Cardiac fibroblast (primary cell): ENCODE results near the gene NOG.

ENCODE experiments used
- DNase-seq, 2 donors: peaks; one replicate each; pipeline versions ENCODE4 v3.0.0 to v3.0.0-alpha.2; 2010; ENCODE audit warnings: low read depth in 2 of 2
- H3K4me3 ChIP-seq, 2 donors: replicated peaks in 1 of 2; 1 replicate in 1 of 2; 2 replicates in 1 of 2; pipeline ENCODE4 v1.5.1; 2011; ENCODE audit warnings: low read depth in 2 of 2, low read length in 2 of 2, mild to moderate bottlenecking in 2 of 2, moderate library complexity in 1 of 2
- TF ChIP-seq, protein P1 (sequence below): IDR thresholded peaks from one replicate; pipeline ENCODE4 v1.5.1; 2011; ENCODE audit warnings: low read depth, mild to moderate bottlenecking, low read length, inconsistent platforms

NOG gene

DNA sequence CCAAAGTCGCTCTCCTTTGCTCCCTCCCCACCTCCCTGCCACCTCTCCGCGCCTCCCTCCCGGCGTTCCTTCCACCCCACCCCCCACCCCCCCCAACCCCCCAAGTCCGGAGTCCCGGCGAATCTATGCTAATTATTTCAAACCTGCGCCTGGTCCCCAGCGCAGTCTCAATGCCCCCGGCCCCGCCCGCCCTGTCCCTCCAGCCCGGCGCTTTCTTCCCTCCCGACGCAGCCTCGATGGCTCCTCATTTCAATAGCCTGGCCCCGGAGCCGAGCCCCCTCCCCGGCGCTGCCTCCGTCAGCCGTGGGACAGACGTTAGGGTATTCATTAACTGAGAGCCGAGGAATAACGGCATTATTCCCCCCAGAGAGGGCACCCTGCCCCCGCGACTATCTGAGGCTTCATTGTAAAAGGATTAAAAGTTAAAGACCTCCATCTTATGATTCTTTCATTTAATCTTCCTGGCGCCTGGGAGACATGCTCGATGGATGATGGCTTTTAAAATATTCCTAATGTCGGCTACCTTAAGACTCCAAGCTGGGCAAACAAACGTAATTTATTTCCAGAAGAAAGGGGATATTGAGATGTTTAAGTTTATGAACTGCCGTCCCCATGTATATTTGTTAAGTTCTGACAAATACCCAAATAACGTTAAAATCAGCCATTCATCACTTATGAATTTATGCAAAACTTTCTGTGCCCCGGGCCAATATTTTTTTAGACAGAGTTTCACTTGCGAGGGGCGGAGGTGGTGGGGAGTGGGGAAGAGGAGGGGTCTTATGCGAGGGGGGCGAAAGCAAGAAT lies 3.4 kb downstream of the NOG start:
- no peak for DNase-seq
- no peak overlapping the region for H3K4me3 ChIP-seq
- TF ChIP-seq, protein P1, sequence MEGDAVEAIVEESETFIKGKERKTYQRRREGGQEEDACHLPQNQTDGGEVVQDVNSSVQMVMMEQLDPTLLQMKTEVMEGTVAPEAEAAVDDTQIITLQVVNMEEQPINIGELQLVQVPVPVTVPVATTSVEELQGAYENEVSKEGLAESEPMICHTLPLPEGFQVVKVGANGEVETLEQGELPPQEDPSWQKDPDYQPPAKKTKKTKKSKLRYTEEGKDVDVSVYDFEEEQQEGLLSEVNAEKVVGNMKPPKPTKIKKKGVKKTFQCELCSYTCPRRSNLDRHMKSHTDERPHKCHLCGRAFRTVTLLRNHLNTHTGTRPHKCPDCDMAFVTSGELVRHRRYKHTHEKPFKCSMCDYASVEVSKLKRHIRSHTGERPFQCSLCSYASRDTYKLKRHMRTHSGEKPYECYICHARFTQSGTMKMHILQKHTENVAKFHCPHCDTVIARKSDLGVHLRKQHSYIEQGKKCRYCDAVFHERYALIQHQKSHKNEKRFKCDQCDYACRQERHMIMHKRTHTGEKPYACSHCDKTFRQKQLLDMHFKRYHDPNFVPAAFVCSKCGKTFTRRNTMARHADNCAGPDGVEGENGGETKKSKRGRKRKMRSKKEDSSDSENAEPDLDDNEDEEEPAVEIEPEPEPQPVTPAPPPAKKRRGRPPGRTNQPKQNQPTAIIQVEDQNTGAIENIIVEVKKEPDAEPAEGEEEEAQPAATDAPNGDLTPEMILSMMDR, result no peak

DNA sequence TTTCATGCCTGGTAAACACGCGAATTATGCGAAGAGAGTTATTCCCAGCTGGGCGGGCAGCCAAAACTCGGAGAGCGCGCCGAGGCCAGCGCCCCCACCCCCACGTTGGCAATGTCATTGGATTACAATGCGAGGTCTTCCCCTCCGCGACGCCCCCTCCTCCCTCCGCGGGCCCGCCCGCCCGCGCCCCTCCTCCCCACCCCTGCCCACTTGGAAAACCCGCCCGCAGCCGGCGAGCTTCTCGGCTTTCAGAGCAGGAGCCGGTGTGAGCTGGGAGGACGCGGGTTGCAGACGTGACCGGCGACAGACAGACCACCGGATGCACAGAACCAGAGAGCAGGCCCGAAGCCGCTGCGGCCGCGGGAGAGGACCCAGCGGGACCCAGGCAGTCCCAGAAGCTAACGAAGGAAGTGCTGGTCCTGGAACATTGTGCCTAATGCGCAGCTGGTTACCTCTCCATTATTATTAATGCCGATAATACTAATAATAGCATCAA lies 4.0 kb downstream of the NOG start:
- no peak for DNase-seq

DNA sequence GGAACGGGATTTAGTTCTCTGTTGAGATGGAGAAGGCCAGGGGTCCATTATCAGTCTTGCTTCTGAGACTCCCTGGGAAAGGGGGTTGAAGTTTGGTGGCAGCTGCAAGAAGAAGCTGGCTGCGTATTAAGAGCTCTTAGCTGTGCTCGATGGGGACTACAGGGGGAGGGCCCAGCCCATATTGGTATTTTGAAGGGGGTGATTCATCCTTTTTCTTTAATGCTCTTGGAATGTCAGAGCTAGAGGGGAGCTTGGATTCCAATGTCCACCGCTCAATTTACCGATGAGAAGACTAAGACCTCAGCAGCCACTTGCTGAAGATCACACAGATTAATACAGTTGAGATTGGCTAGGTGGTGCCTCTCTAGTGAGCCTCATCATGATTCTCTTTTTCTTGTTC lies 5.0 kb downstream of the NOG start:
- peak in 1 of 2 donors; percentile 3 for DNase-seq
- TF ChIP-seq, protein P1, result no peak
- H3K4me3 ChIP-seq, result no peak overlapping the region

More for the DNA sequence above, 4.0 kb downstream of the NOG start:
- TF ChIP-seq, protein P1, result no peak
- H3K4me3 ChIP-seq, result no peak overlapping the region

DNA sequence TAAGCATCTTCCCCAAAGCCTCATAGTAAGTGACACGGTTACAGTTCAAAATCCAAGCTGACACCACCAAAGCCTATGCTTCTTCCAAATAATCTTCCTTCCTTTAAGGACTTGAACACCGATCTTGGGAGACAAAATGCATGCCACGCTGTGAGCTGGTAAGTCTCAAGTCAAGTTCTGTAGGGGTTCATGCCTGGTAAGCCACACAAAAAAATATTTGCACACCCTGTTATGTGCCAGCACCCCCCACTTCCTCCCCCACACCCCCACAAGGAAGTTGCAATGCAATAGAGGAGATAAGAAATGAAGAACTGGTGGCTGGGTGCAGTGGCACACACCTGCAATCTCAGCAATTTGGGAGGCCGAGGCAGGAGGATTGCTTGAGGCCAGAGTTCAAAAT lies 5.6 kb downstream of the NOG start:
- no peak for DNase-seq
- H3K4me3 ChIP-seq, result no peak overlapping the region
- TF ChIP-seq, protein P1, result no peak

DNA sequence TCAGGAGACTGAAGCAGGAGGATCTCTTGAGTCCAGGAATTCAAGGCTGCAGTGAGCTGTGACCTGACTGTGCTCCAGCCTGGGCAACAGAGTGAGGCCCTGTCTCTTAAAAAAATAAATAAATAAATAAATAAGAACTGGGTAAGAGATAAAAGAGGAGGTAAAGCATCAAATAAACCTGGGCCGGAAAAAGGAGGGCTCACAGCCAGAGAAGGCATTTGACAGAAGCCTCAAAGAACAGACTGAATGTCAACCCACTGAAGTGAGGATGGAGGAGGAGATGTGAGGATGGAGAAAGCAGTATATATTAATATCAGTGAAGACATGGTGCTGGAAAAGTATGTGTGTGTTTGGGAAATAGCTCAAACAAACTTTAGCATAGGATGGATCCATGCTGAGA lies 6.1 kb downstream of the NOG start:
- H3K4me3 ChIP-seq, result no peak overlapping the region
- TF ChIP-seq, protein P1, result no peak
- DNase-seq, result no peak

DNA sequence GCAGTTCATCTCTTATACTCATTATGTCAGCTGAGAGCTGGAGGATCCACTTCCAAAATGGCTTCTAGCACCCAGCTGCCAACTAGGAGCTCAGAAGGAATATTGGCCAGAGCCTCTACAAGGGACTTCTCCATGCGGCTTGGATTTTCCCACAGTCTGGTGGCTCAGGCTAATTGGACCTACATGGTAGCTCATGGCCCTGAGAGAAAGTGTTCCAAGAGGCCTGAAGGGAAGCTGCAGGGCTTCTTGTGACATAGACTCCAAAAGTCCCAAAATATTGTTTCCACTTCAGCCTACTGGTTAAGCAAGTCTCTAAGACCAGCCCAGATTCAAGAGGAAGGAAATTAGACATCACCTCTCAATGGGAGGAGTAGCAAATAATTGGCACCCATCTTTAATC lies 6.8 kb downstream of the NOG start:
- no peak overlapping the region for H3K4me3 ChIP-seq
- TF ChIP-seq, protein P1, result no peak
- DNase-seq, result no peak
